ENCODE measurements around the gene NFIA. TPM values are rescaled to one million over a fixed set of nuclear protein-coding genes. Genes with fewer than 3 reads are reported as not detected.
A peak's percentile ranks its signal among the peaks of the same experiment; 100 is the strongest.

NFIA gene
- total RNA-seq, 1 experiment from 2014 or later, result 0.35 TPM

DNA sequence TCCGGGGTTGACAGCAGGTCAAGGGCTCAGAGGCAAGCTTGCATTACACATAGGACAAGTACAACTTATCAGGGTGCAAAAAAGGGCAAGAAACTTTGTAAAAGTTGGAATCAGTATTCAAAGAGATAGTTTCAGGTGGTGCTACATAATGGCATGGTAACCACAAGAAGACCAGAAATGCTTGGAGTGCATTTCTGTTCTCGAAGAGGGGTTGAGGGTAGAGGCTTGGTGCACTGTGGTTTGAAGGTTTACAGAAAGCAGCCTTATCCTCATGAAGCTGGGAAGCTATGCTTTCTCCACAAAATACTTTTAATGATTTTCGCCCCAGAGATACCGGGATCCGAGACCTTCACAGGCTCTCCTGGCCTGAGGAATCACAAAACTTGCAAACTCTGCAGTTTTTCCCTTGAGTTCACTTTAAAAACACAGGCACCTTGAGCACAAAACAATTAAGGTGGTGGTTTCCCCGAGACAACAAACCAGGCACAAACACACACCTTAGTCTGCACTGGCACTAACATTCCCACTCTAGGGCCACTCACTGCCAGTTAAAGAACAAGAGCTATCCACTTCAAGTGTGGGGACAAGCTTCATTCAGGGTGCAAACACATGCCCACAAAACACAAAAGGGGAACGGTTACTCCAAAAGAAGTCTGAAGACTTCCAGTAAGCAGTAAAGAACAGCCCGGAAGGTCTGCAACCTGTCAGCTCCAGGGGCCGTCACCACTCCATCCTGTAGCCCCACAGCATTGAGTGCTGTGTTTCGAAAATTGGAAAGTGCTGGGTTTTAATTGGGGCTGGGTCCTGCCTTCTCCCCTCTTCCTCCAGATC, 29.8 kb upstream of the NFIA start:
- no peak overlapping the region for H3K18ac ChIP-seq (ENCODE audit: insufficient read length, low read depth, low read length)
- TF ChIP-seq, protein P1, sequence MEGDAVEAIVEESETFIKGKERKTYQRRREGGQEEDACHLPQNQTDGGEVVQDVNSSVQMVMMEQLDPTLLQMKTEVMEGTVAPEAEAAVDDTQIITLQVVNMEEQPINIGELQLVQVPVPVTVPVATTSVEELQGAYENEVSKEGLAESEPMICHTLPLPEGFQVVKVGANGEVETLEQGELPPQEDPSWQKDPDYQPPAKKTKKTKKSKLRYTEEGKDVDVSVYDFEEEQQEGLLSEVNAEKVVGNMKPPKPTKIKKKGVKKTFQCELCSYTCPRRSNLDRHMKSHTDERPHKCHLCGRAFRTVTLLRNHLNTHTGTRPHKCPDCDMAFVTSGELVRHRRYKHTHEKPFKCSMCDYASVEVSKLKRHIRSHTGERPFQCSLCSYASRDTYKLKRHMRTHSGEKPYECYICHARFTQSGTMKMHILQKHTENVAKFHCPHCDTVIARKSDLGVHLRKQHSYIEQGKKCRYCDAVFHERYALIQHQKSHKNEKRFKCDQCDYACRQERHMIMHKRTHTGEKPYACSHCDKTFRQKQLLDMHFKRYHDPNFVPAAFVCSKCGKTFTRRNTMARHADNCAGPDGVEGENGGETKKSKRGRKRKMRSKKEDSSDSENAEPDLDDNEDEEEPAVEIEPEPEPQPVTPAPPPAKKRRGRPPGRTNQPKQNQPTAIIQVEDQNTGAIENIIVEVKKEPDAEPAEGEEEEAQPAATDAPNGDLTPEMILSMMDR (conservative IDR thresholded peaks at IDR 0.05), result no peak
- H3K23me2 ChIP-seq (ENCODE audit: insufficient read length, low read depth, low read length, poor library complexity, severe bottlenecking), result peaks cover 19% of the 10 kb centered on the region
- no peak overlapping the region for H2BK15ac ChIP-seq (ENCODE audit: low read depth, low read length)
- H4K5ac ChIP-seq (ENCODE audit: insufficient read length, low read depth, low read length), result no peak overlapping the region
- H3K79me2 ChIP-seq (ENCODE audit: insufficient read depth, low read length), result no peaks in the 10 kb centered on the region
- no peak overlapping the region for H2BK5ac ChIP-seq (ENCODE audit: insufficient read length, low read length)
- Mint-ChIP-seq H3K4me1 (peaks cover 37 to 48% of the 10 kb centered on the region in 2 experiments), H3K9me3 (peaks cover 0 to 4% of the 10 kb centered on the region in 2 experiments; a peak in 2 of 5 replicates), H3K4me3 (peak overlapping the region; percentile 38 to 87; a peak in 4 of 5 replicates), H3K27ac (no peak overlapping the region), H3K36me3 (ENCODE audit: insufficient read depth in 1 of 3, low read depth in 3 of 3) (no peaks in the 10 kb centered on the region; a peak in 1 of 7 replicates), H3K27me3 (ENCODE audit: low read depth) (peaks cover 71% of the 10 kb centered on the region)
- H3K56ac ChIP-seq (ENCODE audit: insufficient read length, low read depth, low read length), result no peak overlapping the region
- no peak overlapping the region for H3K23ac ChIP-seq (ENCODE audit: insufficient read length, low read depth, low read length)
- no peak overlapping the region for H3K9ac ChIP-seq (ENCODE audit: extremely low read depth, insufficient read length, low read length)
- no peak overlapping the region for H2BK20ac ChIP-seq (ENCODE audit: low read depth, low read length, poor library complexity, severe bottlenecking)
- H4K20me1 ChIP-seq (ENCODE audit: control insufficient read depth, insufficient read depth, insufficient read length), result no peaks in the 10 kb centered on the region
- peak overlapping the region; percentile 65 for H3K4me2 ChIP-seq (ENCODE audit: insufficient read depth, insufficient read length, low read length)
- no peak overlapping the region for H2AK5ac ChIP-seq (ENCODE audit: insufficient read length, low read length)
- H4K91ac ChIP-seq (ENCODE audit: insufficient read length, low read depth, low read length), result no peak overlapping the region
- no peak overlapping the region for H4K8ac ChIP-seq (replicated peaks; ENCODE audit: insufficient read length, low read depth, low read length)
- peak; percentile 46 for DNase-seq
- H3T11ph ChIP-seq (ENCODE audit: low read length), result no peak overlapping the region
- no peak overlapping the region for H3K4ac ChIP-seq (ENCODE audit: low read depth, low read length)
- no peak overlapping the region for H3K14ac ChIP-seq (ENCODE audit: insufficient read depth, low read length)
- no peak overlapping the region for H2BK12ac ChIP-seq (ENCODE audit: insufficient read length, low read depth, low read length)
- H3K9me3 ChIP-seq (ENCODE audit: control insufficient read depth, low read depth, low read length), result no peaks in the 10 kb centered on the region
- no peak overlapping the region for H2AFZ ChIP-seq (ENCODE audit: low read length)
- H3K79me1 ChIP-seq (ENCODE audit: insufficient read depth, low read depth, low read length, poor library complexity, severe bottlenecking), result no peaks in the 10 kb centered on the region
- peaks cover 6% of the 10 kb centered on the region; the same call in 1 of the 2 replicates for H3K4me1 ChIP-seq (ENCODE audit: insufficient read depth, low read length)
- H2BK120ac ChIP-seq (ENCODE audit: low read depth, low read length, poor library complexity, severe bottlenecking), result no peak overlapping the region
- H3K27me3 ChIP-seq (ENCODE audit: insufficient read depth, low read length), result peaks cover 61% of the 10 kb centered on the region
- no CpG with 5 or more reads among the region's 10 CpGs for WGBS (ENCODE audit: extremely low coverage, insufficient read length, low lambda C conversion rate)
- H3K27ac ChIP-seq (ENCODE audit: insufficient read length, low read depth, low read length), result no peak overlapping the region

Measured in H9 (cell line).